Lung microvascular endothelial cell (primary cell): ENCODE results near the gene ERC2. TPM values are rescaled to one million over a fixed set of nuclear protein-coding genes. Genes with fewer than 3 reads are reported as not detected.

Source experiments
- DNase-seq, 2 donors: peaks; one replicate each; pipeline versions ENCODE4 v3.0.0 to v3.0.0-alpha.2; 2010; ENCODE audit warnings: low read depth in 2 of 2
- total RNA-seq: library from RNA; depleted of rRNA; stranded (reverse); fragments of >200 nt; gene quantifications from 2 replicates; pipeline ENCODE4 v1.2.1, GENCODE V29; 2014

Gene ERC2
- total RNA-seq, 1 donor from 2014 or later: 2.2 TPM

DNA sequence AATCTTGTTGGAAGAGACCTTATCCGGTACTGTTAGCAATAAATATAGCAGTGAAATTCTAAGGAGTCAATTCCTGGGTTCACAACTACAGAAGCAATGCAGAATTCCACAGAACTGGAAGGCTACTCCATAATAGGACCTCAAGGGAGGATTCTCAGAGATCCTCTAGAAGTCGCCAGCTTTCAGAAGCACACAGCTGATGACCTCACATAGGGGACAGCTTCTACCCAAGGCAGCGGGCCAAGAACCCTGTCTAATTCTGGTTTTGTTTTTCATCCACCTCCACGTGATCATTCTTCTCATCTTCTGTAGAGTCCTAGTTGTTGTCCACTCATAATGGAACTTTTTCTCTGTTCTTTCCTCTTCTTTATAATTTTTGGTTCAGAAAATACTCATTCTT, 99.4 kb downstream of the ERC2 start:
- DNase-seq: no peak

DNA sequence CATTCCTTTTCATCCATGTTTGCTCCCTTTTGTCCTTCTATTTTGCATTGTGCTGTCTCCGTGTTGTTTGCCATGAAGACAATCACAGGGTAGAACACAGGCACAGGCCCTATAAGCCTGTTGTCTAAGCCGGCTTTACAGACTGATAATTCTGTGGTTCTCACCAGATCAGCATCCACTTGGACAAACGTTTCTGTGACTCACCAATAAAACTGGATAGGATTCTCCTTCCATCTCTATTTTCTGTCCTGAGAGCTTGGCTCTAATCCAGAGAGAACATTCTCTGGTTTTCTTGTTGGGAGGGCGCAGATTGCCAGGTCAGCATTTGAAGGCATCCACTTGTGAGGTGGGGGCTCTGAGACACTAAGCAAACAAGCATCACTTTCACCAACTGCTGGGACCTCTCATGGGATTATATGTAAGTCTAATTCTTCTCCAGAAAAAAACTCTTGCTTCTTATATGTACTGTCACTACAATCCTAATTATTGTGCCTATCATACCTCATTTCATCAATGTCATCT, 101.6 kb downstream of the ERC2 start:
- no peak for DNase-seq

DNA sequence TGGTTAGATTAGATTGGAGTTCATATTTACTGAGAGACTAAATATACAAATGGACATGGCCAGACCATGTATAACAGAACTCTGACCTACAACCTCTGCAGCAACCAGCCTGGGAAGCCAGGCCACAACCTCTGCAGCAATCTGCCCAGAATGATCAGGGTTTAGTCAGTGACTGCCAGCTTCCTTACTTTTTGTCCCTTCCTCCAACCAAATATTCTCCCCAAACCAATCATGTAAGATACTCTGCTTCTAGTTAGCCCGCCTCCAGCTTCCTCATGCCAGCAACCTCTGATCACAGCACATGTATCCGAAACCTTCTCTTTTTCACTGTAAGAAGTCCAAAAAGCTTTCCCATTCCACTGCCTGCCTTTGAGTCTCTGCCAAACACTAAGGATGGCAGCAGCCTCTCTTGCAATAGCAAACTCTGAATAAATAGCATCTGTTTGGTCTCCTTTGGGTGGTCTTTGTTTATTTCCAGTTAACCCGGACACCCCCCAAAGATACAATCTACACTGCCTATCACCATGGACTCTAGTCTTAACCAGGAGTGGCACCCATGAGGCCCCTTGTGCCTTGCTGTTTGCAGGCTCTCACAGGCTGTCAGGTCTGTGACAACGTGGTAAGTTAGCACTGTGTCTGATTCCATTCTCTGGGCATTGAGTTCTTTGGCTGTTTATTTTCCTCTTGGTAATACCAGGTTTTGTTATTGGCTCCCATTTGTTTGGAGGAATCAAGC, 102.2 kb downstream of the ERC2 start:
- no peak for DNase-seq

DNA sequence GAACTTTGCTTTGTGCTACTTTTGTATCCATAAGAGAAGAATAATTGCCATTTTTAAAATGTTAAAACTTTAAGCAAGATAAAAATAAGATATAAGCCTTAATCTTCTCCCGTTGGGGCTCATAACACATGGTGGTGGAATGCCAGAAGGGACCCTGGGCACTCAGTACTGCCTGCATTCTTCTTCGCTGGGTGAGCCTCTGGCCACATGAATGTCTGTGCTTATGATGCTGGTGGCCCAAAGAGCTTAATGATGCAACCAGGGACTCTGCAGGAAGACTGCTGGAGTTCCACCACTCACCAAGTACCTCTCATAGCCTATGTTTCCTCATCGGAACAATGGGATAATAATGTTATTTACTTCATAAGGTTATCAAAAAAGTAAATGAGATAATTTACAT, 103.6 kb downstream of the ERC2 start:
- no peak for DNase-seq

DNA sequence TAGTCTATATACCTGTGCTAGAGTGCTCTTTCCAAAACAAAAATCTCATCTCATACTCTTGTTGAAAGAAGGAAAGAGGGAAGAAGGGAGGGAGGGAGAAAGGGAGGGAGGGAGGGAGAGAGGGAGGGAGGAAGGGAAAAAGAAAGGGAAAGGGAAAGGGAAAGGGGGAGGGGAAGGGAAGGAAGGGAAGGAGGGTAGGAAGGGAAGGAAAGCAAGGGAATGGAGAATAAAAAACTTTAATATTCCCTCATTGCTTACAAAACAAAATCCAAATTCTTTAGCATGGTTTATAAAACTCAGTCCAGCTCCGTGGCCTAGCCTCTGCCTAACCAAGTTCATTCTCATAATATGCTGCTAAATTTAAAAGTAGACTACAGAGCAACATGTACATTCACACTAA, 104.5 kb downstream of the ERC2 start:
- no peak for DNase-seq

DNA sequence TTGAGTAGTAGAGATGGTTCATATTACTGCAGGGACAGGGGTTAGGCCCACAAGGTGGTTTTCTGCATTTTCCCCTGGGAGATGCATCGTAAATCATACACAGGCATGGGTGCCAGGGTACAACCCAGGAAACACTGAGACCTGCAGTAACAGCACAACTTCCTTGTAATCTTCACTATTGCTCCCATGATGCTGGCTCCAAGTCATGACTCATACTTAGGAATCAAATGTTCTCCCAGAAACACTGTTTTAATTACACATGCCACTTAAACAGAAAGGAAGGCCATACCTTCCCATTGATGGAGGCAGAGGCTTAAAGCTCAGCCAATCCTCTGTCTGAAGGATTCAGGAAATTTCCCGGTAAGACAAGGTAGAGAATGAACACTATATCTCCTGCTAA, 106.5 kb downstream of the ERC2 start:
- DNase-seq: no peak

DNA sequence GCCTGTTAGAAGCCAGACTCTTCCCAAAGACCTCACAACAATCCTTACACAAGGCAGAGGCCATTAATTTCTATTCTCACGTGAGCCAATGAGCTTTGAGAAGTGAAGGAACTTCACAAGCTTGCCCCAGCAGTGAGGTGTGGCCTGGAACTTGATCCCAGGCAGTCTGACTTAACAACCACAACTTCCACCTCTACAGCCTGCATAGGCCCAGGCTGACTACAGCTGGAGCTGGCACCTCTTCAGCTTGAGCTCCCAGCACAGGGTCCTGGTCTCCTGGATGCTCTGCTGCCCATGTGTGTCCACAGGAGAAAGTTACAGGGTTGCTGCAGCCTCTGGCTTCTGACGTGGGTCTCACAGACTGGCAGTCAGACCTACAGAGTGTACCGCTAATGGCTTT, 111.0 kb downstream of the ERC2 start:
- no peak for DNase-seq

DNA sequence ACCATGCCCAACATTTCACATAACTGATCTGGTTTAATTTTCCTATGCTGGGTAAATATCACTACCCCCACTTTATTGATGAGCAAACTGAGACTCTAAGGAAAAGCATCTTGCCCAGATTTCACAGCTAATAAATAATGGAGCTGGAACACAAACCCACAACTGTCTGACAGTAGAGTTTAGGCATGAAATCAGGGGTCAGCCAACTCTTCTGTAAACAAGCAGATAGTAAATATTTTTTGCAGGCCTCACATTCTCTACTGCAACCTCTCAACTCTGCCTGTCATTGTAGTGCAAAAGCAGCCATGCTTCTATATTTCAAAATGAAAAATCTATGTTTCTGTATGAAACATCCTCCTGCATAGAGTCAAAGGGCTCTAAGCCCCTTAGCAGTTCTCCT, 111.5 kb downstream of the ERC2 start:
- DNase-seq: no peak

DNA sequence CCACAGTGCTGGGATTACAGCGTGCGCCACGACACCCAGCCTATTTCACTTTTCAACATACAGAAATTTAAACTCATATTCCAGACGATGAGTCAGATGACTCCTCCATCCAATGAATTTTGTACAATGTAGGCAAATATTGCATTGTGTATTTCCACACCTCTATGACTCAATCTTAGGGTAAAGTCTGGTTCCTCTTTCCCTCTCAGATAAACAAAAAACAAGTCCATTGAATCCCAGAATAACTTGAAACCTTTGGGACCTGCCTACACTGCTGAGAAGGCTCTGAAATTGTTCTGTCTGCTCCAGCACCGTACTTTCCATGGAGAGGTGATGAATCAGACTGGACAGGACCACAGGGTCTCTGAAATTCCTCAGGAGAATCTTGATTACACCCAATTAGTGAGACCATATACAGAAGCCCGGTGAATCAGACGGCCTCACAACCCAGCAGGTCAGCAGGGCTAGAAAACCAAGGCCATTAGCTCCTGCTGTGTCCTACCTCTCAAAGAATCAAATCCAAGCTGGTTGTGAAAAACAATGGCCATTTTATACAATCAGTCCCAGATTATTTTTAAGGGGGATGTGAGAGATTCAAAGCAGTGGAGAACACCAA, 112.6 kb downstream of the ERC2 start:
- DNase-seq: no peak

DNA sequence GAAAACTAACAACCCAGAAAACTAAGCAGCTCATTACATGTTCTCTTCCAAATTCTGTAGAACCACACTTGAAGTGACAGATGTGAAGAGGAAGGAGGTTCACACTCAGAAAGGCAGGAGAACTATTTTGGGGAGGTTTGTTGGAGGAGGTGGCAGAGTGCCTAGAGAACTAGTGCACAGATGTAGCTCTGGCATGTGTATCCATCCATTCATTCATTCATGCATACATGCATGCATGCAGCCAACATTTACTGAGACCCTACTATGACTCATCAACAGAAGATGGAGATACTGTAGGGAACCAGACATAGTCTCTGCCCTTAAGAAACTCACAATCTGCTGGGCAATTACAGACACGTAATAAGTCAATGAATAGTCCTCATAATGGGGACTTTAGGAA, 116.7 kb downstream of the ERC2 start:
- no peak for DNase-seq

DNA sequence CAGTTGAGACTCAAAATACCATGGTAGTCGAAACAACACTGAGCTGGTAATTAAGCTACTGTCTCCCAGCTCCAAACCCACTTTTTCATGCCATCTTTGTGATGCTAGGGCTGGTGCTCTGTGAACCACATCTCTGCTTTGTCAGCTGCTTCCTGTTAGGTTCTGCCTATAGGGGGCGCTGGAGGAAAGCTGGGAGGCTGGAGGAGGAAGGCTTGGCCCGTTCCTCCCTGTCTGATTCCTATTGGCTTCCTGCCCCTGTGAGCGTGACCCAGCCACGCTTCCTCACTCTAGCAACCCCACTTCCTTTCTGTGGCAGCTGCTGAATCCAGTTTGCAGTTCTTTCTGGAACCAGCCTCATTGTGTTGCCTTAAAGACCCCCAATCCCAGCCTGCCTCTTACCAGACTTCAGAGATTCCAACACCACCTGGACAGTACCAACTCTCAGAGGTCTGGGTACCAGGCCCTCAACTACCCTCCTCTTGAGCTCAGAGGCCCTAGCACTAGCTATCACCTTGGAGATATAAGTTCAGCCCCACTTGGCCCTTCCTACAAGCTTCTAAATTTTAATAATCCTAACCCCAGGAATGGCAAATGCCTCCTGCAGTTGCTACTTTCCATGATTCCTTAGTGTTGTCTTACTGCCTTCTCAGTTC, 120.9 kb downstream of the ERC2 start:
- DNase-seq: peak in 1 of 2 donors; percentile 41

DNA sequence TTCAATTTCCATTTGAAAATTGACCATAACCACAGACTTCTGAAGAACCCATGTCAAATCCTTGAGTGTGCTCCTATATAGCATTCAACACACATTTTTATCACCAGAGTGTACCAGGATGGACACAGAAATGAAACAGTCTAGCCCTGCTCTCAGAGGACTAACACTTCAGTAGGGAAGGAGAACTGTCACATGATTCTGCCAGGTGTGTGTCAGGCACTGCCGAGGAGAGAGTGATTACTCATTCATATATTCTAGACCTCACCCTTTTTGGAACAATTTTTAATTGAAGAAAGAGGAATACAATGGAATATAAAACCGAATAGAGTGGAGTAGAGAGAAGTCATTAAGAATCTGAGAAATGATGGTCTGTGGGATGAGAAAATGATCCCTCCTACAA, 125.8 kb downstream of the ERC2 start:
- no peak for DNase-seq

DNA sequence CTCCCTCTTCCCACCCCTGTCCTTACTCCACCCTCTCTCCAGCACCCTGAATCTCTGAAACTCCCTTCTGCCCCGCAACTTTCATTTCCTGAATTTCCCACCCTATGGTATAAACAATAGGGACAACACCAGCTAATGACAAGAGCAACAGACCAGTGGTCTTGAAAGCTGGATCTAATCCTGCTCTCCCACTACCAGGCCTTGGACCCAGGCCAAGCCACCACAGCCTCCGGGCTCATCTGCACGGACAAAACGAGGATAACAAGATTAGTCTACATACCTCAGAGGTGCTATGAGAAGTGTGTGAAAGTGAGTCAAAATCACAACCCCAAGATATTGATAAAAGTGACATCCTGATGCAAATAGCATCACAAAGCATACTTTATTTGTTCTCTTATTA, 128.6 kb downstream of the ERC2 start:
- DNase-seq: no peak

DNA sequence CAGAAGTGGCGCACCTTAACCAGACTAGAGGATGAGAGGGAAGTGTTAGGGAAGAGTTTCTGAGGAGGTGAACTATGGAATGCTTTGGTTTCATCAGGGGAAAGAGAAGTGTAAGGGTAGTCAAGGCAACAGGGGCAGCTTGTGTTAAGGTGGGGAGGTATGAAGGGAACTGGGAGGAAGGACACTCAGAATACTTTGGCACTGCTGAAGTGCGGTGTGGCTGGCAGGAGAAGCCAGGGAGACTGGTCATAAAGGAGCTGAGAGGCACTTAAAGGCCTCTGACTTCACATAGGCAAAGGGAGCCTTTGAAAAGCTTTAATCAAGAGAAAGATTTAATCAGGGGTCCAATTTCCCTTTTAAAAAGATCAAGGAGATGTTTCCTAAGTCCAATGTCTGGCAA, 129.0 kb downstream of the ERC2 start:
- no peak for DNase-seq

DNA sequence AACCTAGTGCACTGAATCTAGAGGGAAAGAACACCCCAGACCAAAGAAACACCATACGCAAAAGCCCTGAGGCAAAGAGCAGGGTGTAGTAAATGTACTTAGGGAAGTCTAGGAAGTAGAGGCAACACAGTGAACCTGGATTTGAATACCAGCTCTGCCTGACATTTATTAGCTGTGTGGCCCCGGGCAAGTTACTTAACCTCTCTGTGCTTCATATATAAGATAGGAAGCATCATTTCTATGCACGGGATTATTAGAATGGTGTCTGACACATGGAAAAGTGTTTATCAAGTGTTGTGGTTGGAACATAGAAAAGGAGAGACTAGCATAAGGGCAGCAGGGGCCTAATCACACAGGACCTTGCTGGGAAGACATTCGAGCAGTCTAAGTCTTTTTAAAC, 132.2 kb downstream of the ERC2 start:
- DNase-seq: no peak

DNA sequence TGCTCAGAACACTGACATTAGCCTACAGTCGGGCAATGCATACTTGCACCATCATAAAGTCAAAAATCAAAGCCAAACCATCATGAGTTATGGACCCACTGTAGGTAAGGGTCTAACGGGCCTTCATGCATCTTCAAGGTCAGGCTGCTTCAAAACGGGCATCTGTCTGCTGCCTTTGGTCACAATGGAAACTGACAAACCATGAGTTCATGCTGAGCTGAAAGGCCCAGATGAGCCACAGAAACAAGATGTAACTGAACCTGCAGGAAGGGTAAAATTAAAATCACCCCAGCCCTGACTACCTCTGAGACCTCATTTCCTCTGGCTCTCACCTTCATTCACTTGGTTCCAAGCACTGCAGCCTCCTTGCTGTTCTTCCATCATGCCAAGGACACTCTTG, 143.8 kb downstream of the ERC2 start:
- DNase-seq: no peak

DNA sequence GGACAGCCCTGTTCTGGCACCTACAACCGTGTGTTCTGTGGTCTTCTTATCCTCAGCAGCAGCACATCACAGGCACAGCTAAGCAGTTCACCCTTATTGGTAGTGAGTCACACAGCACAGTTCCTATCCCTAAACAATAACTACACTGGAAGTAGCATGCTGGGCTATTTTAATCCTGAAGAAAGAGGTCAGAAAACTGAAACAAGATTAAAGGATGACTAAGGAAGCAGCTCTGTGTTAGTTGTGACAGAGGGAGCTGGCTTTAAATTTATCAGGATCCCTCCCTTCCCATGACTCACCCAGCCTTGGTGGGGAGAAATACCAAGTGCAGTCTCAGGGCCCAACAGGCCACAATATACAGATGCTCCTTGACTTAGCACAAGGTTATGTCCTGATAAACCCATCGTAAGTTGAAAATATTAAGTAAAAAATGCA, 144.3 kb downstream of the ERC2 start:
- no peak for DNase-seq

DNA sequence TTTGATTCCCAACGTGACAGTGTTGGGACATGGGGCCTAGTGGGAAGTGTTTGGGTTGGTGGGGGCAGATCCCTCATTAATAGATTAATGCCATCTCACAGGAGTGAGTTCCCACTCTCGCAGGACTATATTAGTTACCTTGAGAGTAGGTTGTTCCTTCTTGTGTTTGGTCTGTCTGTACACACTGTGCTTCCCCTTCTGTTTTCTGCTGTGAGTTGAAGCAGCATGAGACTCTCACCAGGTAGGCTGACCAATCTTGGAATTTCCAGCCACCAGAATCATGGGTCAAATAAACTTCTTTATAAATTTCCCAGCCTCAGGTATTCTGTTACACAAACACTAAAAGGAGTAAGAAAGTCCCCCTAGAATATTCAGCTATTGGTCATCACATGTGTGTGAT, 145.4 kb downstream of the ERC2 start:
- no peak for DNase-seq

DNA sequence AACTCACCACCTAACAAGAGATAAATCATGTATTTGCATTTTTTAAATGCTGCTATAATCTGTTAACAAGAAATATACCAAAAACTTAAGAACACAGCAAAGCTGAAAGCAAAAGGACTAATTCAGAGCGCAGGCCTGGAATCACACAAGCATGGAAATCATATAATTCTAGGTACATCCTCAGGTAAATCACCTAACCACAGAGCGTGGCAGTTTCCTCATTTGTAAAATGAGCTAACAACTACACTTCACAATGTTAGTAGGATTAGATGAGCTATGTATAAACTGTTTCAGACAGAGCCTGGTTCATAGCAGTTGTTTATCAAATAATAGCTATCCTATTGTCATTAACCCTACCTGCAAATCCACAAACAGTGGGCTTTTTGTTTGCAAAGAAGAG, 146.4 kb downstream of the ERC2 start:
- no peak for DNase-seq

DNA sequence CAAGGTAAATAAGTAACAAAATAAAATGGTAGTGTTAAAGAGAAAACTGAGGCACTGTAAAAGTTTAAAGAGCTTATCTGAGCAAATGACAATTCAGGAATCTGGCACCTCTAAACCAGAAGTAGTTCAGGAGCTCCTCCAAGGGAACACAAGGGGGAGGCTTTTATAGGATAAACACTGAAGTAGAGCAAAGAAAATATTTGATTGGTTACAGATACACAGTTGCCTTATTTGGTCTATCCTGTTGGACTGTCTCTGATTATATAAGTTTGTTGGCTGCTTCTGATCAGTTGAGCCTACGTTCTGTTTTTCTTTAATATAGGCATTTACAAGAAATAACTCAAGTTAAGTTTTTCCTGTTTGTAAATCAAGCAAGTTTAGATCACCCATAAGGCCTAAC, 146.9 kb downstream of the ERC2 start:
- DNase-seq: no peak

DNA sequence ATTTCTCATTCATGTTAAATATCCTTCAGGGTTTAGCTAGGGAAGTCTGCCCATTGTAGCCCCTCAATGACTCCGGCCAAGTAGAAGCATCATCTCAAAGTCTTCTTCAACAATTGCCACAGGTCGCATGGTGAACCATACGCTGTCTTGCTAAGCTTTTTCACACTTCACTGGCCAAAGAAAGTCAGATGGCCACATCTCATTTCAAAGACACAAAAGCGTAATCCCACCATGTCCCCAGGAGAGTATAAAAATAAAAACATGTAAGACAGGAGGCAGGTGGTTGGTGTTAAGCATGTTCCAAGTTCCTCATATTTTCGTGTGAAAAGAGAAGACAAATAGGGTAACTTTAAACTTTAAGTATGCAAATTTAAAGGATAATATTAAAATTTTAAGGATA, 147.4 kb downstream of the ERC2 start:
- DNase-seq: no peak

DNA sequence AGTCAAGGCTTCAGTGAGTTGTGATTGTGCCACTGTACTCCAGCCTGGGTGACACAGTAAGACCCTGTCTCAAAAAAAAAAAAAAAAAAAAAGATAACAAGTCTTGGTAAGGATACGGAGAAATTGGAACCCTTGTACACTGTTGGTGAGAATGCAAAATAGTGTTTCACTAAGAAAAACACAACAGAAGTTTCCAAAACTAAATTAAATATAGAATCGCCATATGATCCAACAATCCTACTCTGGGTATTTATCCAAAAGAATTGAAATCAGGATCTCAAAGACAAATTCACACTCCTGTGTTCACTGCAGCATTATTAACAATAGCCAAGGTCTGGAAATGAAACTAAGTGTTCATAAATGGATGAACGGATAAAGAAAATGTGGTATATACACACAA, 149.4 kb downstream of the ERC2 start:
- no peak for DNase-seq

DNA sequence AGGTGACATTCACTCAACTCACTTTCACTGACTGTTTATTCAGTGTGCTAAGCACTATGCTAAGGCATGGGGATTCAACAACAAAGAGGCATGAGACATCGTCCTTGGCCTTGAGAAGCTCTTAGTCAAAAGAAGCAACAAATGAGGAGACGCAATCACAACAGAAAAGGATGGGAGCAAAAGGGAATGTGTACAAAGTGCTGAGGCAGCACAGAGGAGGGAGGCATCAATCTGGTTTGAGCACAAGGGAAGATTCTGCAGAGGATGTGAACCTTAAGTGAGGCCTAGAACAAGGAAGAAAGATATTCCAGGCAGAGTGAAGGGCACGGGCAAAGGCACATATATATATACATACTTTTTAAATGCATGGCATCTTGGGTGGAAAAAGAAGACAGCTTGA, 151.3 kb downstream of the ERC2 start:
- DNase-seq: no peak
